Measurements from ENCODE around the gene ST6GALNAC3.

GRCh38 chr1:76238094-76238628, 163.6 kb downstream of the ST6GALNAC3 start:
- TF ChIP-seq ELF4 (IDR thresholded peaks at IDR 0.05) (no peak), SUZ12 (IDR thresholded peaks at IDR 0.05) (no peak), FOXK2 (IDR thresholded peaks at IDR 0.05) (no peak)

All from HEK293T (cell line).